Smooth muscle cell (in vitro differentiated cells): ENCODE data around the gene GSN. TPM values are rescaled to one million over a fixed set of nuclear protein-coding genes. Genes with fewer than 3 reads are reported as not detected.

Experiments used
- DNase-seq: peaks from one replicate; lab custom pipeline; 2025; ENCODE audit not compliant: unreplicated experiment; lab: John Stamatoyannopoulos, UW
- H2AFZ ChIP-seq: fragments of 200-600 bp; sonication (generic); 2 replicates; pipeline ENCODE4 v1.6.0; 2016; ENCODE audit warnings: antibody characterized with exemption, low read depth, mild to moderate bottlenecking
- H3F3A ChIP-seq: fragments of 200-600 bp; sonication (generic); 2 replicates; pipeline ENCODE4 v1.6.0; 2017; ENCODE audit warnings: antibody characterized with exemption, low read depth
- H3K27ac ChIP-seq: fragments of 200-600 bp; sonication (generic); 2 replicates; pipeline ENCODE4 v1.5.1; 2016; ENCODE audit warnings: low read depth, mild to moderate bottlenecking
- H3K27me3 ChIP-seq: fragments of 200-600 bp; sonication (generic); 2 replicates; pipeline ENCODE4 v1.6.1; 2016; ENCODE audit warnings: low read depth, mild to moderate bottlenecking
- H3K36me3 ChIP-seq: fragments of 200-600 bp; sonication (generic); 2 replicates; pipeline ENCODE4 v1.5.1; 2016; ENCODE audit warnings: low read depth
- H3K4me1 ChIP-seq: fragments of 200-600 bp; sonication (generic); 2 replicates; pipeline ENCODE4 v1.5.1; 2016; ENCODE audit warnings: low read depth
- H3K4me2 ChIP-seq: fragments of 200-600 bp; sonication (generic); 2 replicates; pipeline ENCODE4 v1.6.0; 2016; ENCODE audit warnings: mild to moderate bottlenecking
- H3K4me3 ChIP-seq: fragments of 200-600 bp; sonication (generic); 2 replicates; pipeline ENCODE4 v1.5.1; 2016; ENCODE audit warnings: mild to moderate bottlenecking
- H3K79me2 ChIP-seq: fragments of 200-600 bp; sonication (generic); 2 replicates; pipeline ENCODE4 v1.6.0; 2016; ENCODE audit warnings: low read depth, mild to moderate bottlenecking
- H3K9ac ChIP-seq: fragments of 200-600 bp; sonication (generic); 2 replicates; pipeline ENCODE4 v1.6.0; 2016; ENCODE audit warnings: low read depth
- H3K9me3 ChIP-seq: fragments of 200-600 bp; sonication (generic); replicated peaks from 2 replicates; pipeline ENCODE4 v1.5.1; 2016; ENCODE audit warnings: low read depth
- H4K20me1 ChIP-seq: fragments of 200-600 bp; sonication (generic); 2 replicates; pipeline ENCODE4 v1.6.0; 2016; ENCODE audit warnings: low read depth
- CTCF ChIP-seq: fragments of 200-600 bp; sonication (generic); IDR thresholded peaks from 2 replicates; pipeline ENCODE4 v1.5.1; 2017; ENCODE audit warnings: borderline replicate concordance, mild to moderate bottlenecking, antibody characterized with exemption; ENCODE audit not compliant: insufficient read depth, poor library complexity, severe bottlenecking
- WGBS: methylation state at CpG from one replicate; pipeline ENCODE4 v1.1.7; 2016; ENCODE audit warnings: low lambda C conversion rate; 5-methylcytosine and 5-hydroxymethylcytosine counted together
- polyA plus RNA-seq: library from polyadenylated mRNA; unstranded; fragments of >200 nt; fragmentation: Nextera tagmentation; extraction: Ambion mirVana; gene quantifications from 2 replicates; pipeline ENCODE4 v1.2.1, GENCODE V29; 2016
- total RNA-seq: library from RNA; depleted of rRNA; stranded (reverse); fragments of >200 nt; gene quantifications from 2 replicates; pipeline ENCODE4 v1.2.3, GENCODE V29; 2014

Gene GSN
- total and polyA plus RNA-seq, 2 experiments from 2014 or later, result 337 to 685 TPM

GRCh38 chr9:121372239-121373010 lies 104.5 kb downstream of the GSN start:
- Histone ChIP-seq H3K79me2 (peaks cover 25% of the 10 kb centered on the region), H2AFZ (no peak overlapping the region), H3F3A (peaks cover 43% of the 10 kb centered on the region), H3K4me2 (peak overlapping the region; percentile 69), H3K36me3 (no peaks in the 10 kb centered on the region), H3K27me3 (no peaks in the 10 kb centered on the region), H3K9ac (no peak overlapping the region), H3K9me3 (no peaks in the 10 kb centered on the region), H3K27ac (peak overlapping the region; percentile 72), H3K4me3 (no peak overlapping the region), H3K4me1 (peaks cover 24% of the 10 kb centered on the region), H4K20me1 (peaks cover 8% of the 10 kb centered on the region)
- no peak for TF ChIP-seq CTCF
- 86% methylated on average over 6 of the region's 6 CpGs for WGBS
- DNase-seq, result no peak

GRCh38 chr9:121373011-121373729 lies 105.2 kb downstream of the GSN start:
- Histone ChIP-seq H3K4me2 (peak overlapping the region; percentile 69), H3F3A (peaks cover 35% of the 10 kb centered on the region), H3K4me1 (peaks cover 17% of the 10 kb centered on the region), H3K27me3 (no peaks in the 10 kb centered on the region), H3K9me3 (no peaks in the 10 kb centered on the region), H3K9ac (no peak overlapping the region), H3K4me3 (peak overlapping the region; percentile 10), H3K27ac (peak overlapping the region; percentile 72), H3K36me3 (no peaks in the 10 kb centered on the region), H4K20me1 (peaks cover 8% of the 10 kb centered on the region), H3K79me2 (peaks cover 18% of the 10 kb centered on the region), H2AFZ (no peak overlapping the region)
- 6% methylated on average over 5 of the region's 5 CpGs for WGBS
- no peak for TF ChIP-seq CTCF
- no peak for DNase-seq

- H3F3A ChIP-seq, result peaks cover 23% of the 10 kb centered on the region
- H3K27me3 ChIP-seq, result no peaks in the 10 kb centered on the region
- H2AFZ ChIP-seq, result no peak overlapping the region
- TF ChIP-seq CTCF, result peak; percentile 42
- no peak for DNase-seq
- no peaks in the 10 kb centered on the region for H3K36me3 ChIP-seq
- peaks cover 8% of the 10 kb centered on the region for H3K4me1 ChIP-seq
- no peaks in the 10 kb centered on the region for H3K79me2 ChIP-seq
- no peaks in the 10 kb centered on the region for H3K9me3 ChIP-seq
- H3K4me2 ChIP-seq, result no peak overlapping the region
- H4K20me1 ChIP-seq, result no peaks in the 10 kb centered on the region
- WGBS, result 90% methylated on average over 4 of the region's 4 CpGs
- H3K4me3 ChIP-seq, result no peak overlapping the region
- H3K27ac ChIP-seq, result no peak overlapping the region
- no peak overlapping the region for H3K9ac ChIP-seq
Measured at GRCh38 chr9:121376214-121376830, 108.4 kb downstream of the GSN start.
